Measurements from ENCODE around the gene XRCC4. TPM values are rescaled to one million over a fixed set of nuclear protein-coding genes. Genes with fewer than 3 reads are reported as not detected.

XRCC4 gene
- total RNA-seq, 1 donor from 2014 or later, result 12.9 TPM

DNA sequence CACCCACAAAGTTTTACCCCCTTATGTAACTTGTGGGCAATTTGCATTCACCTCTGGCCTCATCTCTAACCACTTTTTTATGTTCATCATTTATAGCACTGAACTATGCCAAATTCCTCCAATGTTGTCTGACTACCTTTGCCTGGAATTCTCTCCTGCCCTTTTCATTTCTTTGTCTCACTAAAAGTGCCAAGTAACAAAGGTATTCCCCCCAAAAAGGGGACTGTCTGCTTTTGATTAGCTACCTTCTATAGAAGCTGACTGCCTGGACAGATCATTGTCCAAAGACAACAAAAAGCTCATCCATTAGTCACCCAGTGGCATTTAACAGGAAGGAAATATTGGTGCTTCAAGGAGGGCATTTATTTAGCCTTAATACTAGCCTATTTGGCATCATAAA lies 204.3 kb downstream of the XRCC4 start:
- Mint-ChIP-seq H3K36me3 (ENCODE audit: insufficient read depth) (no peaks in the 10 kb centered on the region), H3K4me1 (ENCODE audit: low read depth) (peaks cover 16% of the 10 kb centered on the region), H3K27ac (no peak overlapping the region), H3K9me3 (ENCODE audit: low read depth) (no peaks in the 10 kb centered on the region), H3K4me3 (ENCODE audit: low read depth) (no peak overlapping the region), H3K27me3 (no peaks in the 10 kb centered on the region)
- TF ChIP-seq, protein P1, sequence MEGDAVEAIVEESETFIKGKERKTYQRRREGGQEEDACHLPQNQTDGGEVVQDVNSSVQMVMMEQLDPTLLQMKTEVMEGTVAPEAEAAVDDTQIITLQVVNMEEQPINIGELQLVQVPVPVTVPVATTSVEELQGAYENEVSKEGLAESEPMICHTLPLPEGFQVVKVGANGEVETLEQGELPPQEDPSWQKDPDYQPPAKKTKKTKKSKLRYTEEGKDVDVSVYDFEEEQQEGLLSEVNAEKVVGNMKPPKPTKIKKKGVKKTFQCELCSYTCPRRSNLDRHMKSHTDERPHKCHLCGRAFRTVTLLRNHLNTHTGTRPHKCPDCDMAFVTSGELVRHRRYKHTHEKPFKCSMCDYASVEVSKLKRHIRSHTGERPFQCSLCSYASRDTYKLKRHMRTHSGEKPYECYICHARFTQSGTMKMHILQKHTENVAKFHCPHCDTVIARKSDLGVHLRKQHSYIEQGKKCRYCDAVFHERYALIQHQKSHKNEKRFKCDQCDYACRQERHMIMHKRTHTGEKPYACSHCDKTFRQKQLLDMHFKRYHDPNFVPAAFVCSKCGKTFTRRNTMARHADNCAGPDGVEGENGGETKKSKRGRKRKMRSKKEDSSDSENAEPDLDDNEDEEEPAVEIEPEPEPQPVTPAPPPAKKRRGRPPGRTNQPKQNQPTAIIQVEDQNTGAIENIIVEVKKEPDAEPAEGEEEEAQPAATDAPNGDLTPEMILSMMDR (IDR thresholded peaks at IDR 0.05; ENCODE audit: unreplicated experiment), result no peak
- DNase-seq (ENCODE audit: low spot score, unreplicated experiment), result no peak

DNA sequence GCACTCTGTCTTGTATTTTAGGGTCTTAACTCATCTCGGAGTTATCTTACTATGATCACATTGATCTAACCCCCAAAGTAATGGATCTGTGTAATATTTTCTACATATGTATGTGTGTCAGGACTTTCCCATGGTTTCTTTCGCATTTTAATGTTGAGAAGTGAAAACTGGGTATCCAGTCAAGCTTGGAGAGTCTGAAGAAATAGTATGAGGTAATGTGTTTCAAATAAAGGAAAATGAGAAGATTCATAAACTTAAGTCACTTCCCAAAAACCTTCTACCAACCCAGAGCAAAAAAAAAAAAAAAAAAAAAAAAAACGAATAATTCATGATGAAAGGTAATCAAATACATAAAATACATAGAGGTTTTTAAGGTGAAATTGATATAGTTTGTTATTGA lies 206.4 kb downstream of the XRCC4 start:
- Mint-ChIP-seq H3K27ac (no peak overlapping the region), H3K27me3 (no peaks in the 10 kb centered on the region), H3K4me1 (ENCODE audit: low read depth) (peaks cover 10% of the 10 kb centered on the region), H3K4me3 (ENCODE audit: low read depth) (no peak overlapping the region), H3K9me3 (ENCODE audit: low read depth) (peaks cover 5% of the 10 kb centered on the region), H3K36me3 (ENCODE audit: insufficient read depth) (no peaks in the 10 kb centered on the region)
- TF ChIP-seq, protein P1 (IDR thresholded peaks at IDR 0.05; ENCODE audit: unreplicated experiment), result no peak
- no peak for DNase-seq (ENCODE audit: low spot score, unreplicated experiment)

DNA sequence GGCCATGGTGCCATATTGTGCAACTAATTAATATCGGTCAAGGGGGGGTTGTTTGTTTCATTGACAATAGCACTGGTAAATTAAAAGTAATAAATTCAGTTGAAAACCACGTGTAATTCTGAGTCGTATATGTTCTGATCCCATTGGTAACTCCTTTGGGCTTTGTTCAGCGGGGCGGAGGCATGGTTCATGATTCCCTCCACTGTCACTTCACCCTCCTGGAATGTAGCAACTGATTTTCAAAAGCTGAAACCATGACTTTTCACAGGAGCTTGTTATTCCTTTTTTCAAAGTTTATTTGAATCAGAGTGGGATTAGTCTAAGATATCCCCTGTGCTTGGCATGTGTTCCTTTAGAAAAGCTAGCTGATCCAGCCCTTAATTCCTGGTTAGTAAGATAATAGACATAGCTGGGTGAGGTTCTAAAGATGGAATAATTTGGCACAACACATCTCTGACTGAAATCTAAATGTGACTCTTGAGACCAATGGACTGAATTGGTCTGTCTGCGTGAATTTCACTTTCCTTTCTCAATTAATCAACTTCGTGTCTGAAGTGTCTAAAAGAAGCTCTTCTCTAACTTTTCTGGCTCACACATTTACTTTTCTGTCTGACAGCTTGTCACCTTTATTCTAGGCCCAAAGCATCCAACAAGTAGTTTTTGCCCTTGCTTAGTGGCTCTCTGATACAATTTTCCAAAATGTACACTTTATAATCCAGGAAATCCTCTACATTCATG lies 208.5 kb downstream of the XRCC4 start:
- Mint-ChIP-seq H3K27me3 (no peaks in the 10 kb centered on the region), H3K4me1 (ENCODE audit: low read depth) (peaks cover 9% of the 10 kb centered on the region), H3K9me3 (ENCODE audit: low read depth) (peaks cover 7% of the 10 kb centered on the region), H3K4me3 (ENCODE audit: low read depth) (no peak overlapping the region), H3K36me3 (ENCODE audit: insufficient read depth) (no peaks in the 10 kb centered on the region), H3K27ac (no peak overlapping the region)
- TF ChIP-seq, protein P1 (IDR thresholded peaks at IDR 0.05; ENCODE audit: unreplicated experiment), result no peak
- DNase-seq (ENCODE audit: low spot score, unreplicated experiment), result no peak

DNA sequence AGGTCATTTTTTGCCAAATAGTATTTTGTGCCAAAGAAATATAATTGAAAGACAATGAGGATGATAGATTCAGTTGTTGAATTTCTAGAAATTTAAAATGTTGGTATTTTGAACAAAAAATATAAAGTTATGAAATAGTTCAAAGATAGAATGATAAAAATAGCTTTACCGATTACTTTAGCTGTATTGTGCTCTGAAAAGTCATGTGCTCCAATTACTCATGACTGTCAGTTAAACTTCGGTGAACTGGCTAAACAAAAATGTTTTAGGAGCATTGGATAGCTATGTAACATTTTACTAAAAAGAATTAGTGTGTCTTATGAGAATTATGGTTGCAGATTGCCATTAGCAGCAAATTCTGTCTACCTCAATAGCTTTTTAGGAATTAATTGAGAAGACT lies 216.9 kb downstream of the XRCC4 start:
- no peak overlapping the region for H3K27ac Mint-ChIP-seq
- peaks cover 2% of the 10 kb centered on the region for H3K9me3 Mint-ChIP-seq (ENCODE audit: low read depth)
- TF ChIP-seq, protein P1 (IDR thresholded peaks at IDR 0.05; ENCODE audit: unreplicated experiment), result no peak
- no peak overlapping the region for H3K4me3 Mint-ChIP-seq (ENCODE audit: low read depth)
- no peak for DNase-seq (ENCODE audit: low spot score, unreplicated experiment)
- no peaks in the 10 kb centered on the region for H3K27me3 Mint-ChIP-seq
- peaks cover 5% of the 10 kb centered on the region for H3K4me1 Mint-ChIP-seq (ENCODE audit: low read depth)
- H3K36me3 Mint-ChIP-seq (ENCODE audit: insufficient read depth), result peaks cover 1% of the 10 kb centered on the region

DNA sequence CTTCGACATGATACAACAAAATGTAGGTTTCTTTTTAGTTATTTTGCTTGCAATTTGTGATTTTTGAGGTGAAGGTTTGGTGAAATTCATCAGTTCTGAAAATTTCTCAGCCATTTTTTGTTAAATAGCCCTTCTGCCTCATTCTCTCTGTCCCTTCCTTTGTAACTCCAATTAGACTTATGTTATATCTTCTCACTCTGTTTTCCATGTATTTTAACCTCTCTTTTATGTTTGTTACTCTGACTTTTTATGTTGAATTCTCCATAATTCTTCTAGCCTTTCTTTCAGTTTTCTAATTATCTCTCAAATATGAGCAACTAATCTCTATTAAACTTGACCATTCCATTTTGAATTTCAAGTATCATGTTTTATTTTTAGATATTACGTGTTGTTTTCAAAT lies 222.0 kb downstream of the XRCC4 start:
- Mint-ChIP-seq H3K4me1 (ENCODE audit: low read depth) (peaks cover 5% of the 10 kb centered on the region), H3K9me3 (ENCODE audit: low read depth) (peaks cover 15% of the 10 kb centered on the region), H3K36me3 (ENCODE audit: insufficient read depth) (peaks cover 11% of the 10 kb centered on the region), H3K4me3 (ENCODE audit: low read depth) (no peak overlapping the region), H3K27ac (no peak overlapping the region), H3K27me3 (no peaks in the 10 kb centered on the region)
- TF ChIP-seq, protein P1 (IDR thresholded peaks at IDR 0.05; ENCODE audit: unreplicated experiment), result no peak
- DNase-seq (ENCODE audit: low spot score, unreplicated experiment), result no peak

Measured in progenitor cell of endocrine pancreas (in vitro differentiated cells).